ENCODE measurements around the gene YIPF2.

The YIPF2 gene

GRCh38 chr19:10872546-10873107 lies 55.8 kb downstream of the YIPF2 start:
- no peak for DNase-seq
